Activated CD8-positive, alpha-beta memory T cell treated with anti-CD3 and anti-CD28 coated beads for 4 hours (primary cell): ENCODE data around the gene TBC1D21.

Experiments
- DNase-seq, 2 donors: peaks; one replicate each; pipeline ENCODE4 v3.0.0-alpha.2; 2020; ENCODE audit warnings: low read depth in 2 of 2

TBC1D21 gene, protein sequence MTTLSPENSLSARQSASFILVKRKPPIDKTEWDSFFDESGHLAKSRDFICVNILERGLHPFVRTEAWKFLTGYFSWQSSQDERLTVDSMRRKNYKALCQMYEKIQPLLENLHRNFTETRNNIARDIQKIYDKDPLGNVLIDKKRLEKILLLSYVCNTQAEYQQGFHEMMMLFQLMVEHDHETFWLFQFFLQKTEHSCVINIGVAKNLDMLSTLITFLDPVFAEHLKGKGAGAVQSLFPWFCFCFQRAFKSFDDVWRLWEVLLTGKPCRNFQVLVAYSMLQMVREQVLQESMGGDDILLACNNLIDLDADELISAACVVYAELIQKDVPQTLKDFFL

DNA sequence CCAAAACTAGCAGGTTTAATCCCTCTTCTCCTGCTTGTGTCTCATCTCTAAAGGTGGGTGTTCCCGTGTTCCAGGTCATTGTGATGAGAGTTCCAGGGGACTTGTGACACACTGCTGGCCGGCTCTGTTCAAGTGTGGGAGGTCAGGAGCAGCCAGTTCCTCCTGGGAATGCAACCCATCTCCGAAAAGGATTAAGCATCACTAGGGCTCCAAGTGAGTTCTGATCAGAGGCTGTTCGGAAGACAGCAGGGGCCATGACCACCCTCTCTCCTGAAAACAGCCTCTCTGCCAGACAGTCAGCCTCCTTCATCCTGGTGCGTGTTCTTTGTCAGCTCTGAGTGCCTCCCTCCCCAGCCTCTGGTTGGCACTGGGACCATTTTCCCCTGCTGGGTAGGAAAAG, at the start of gene TBC1D21:
TSS of gene TBC1D21 (plus strand) at position 109 of the 400 bp plus-strand sequence. CDS start at position 255, 146 bp downstream.
- no peak for DNase-seq

DNA sequence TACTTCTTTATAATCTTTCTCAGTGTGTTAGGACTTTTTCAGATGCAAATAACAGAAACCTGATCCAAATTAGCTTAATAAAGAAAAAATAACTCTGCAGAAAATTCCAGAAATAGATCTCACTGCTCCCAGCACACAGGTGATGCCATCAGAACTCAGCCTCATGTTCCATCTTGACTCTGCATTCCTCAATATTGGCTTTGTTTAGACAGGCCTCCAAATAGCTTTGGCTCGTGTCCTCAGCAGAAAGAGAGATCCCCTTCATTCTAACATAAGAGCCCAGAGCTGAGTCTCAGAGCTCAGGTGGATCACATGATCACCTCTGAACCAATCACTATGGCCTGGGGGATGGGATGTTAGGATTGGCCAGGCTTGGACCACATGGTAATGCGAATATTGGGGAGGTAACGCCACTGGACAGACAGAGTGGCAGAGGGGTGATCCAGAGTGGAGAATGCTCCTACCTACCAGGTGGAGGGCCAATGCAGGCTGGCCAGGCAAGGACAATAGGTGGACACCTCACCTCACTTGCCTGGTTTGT, 46.6 kb upstream of the TBC1D21 start:
- no peak for DNase-seq

DNA sequence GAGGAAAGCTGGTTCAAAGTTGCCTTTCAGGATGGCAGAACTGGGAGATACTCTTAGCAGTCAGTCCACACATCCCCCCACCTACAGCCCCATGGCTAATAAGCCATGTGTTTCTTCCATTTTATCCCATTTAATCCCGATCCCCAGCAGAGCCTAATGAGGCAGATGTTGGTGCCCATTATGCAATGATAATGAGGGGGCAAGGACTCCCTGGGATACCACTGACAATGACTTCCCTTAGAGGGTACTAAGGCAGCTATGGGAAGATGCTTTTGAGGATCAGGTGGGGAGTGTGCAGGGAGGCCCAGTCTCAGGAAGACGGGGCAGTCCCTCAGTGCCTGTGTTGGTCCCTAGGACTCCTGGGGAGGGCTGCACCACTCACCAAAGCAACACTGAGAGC, 43.8 kb upstream of the TBC1D21 start:
- DNase-seq = no peak

DNA sequence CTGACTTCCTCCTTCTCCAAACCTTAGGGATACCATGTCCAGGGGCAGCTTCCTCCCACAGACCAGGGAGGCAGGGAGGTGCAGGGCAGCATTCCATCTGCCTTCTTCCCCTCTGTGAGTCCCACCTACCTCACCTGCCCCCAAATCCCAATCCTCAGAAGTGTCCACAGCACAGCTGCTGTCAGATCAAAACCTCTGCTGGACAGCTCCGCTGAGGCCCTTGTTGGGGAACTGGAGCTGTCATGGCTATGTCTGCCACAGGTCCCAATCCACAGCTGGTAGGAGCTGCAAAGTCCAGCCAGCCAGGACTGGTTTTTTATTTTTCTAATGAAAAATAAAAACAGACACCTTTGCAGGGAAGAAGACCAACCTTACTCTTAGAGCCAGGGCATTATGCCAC, 40.7 kb upstream of the TBC1D21 start:
- no peak for DNase-seq

DNA sequence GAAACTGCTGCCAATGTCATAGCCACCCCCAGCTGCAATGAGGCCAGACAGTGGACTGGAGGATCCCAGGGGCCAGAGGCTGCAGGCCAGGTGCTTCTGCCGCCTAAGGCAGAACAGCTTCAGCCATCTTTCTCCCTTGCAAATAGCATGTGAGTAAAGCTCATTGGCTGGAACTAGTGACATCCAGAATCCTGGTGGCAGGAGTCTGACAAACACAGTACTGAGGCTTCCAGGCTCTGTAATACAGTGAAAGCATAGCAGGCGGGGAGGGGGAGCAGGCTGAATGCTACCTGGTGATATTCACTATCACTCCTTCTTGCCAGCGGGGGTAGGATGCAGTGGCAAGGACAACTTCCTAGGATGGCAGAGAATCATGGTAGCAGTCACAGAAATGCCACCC, 36.5 kb upstream of the TBC1D21 start:
- no peak for DNase-seq

DNA sequence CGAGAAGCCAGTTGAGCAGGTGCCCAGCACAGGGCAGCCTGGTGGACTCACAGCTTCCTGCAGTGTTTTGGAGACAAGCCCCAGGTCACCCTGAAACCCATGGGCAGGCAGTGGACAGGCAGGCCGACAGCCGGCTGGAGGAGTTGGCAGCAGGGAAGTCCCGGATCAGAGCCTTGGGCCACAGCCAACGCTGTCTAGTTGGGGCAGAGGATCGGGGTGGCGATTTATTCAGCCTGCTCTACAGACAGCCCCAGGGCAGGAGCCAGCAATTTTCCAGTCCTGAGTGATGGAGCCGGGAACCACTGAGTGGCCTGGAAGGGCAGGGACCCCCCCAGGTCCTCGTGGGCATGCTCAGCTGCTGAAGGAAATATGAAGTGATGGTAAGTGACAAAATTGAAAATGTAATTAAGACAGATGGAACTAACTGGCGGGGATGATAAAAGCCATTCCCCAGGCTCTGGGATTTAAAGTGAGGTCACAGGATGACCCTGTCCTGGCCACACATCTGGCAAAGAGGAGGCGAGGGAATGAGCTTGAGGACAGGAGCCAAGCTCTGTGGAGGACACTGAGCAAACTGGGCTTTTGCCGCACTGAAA, 34.4 kb upstream of the TBC1D21 start:
- no peak for DNase-seq

DNA sequence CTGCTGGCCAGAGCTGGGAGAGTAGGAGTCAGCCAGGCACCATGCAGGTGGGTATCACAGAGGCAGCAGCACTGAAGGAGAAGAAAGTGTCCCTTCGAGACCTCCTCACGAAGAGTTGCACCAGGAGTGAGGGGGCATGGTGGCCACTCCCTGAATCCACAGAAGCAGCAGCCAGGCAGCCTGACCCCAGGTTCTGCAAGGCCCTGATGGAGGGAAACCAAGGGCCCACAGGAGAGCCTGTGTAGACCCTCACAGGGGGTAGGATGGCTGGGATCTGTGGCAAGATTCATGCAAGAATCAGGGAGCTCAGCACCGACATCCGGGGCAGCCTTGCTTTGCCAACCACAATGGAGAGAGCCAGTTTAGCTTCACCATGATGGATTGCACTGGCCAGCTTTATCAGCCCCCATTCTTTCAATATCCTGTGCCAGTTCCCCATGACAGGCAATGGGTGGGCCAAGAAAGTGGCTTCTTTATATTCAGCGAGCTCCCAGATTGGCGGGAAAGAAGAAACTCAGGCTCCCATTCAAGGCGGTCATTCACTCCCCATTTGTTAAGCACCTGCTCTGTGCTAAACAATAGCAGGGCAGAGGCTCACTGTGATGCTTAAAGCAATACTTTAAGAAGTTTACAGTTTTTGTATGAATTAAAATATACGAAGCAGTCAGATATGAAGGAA, 33.5 kb upstream of the TBC1D21 start:
- no peak for DNase-seq

DNA sequence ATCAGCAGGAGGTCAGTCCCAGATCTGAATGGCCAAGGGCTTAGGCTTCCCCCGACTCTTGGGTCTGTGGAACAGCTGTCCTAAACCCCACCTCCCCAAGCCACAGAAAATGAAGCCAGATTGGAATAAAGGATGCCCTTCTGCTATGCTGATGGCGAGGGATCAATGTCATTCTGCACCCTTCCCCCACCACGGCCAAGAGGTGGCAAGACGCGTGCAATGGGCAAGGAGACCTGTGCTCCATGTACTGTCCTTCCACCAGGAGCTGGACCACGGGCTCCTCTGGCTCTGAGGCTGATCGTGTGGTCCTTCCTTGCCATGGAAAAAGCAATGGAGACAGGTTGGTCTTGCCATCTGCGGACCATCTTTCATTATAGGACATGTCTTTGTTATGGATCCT, 32.6 kb upstream of the TBC1D21 start:
- DNase-seq = no peak

DNA sequence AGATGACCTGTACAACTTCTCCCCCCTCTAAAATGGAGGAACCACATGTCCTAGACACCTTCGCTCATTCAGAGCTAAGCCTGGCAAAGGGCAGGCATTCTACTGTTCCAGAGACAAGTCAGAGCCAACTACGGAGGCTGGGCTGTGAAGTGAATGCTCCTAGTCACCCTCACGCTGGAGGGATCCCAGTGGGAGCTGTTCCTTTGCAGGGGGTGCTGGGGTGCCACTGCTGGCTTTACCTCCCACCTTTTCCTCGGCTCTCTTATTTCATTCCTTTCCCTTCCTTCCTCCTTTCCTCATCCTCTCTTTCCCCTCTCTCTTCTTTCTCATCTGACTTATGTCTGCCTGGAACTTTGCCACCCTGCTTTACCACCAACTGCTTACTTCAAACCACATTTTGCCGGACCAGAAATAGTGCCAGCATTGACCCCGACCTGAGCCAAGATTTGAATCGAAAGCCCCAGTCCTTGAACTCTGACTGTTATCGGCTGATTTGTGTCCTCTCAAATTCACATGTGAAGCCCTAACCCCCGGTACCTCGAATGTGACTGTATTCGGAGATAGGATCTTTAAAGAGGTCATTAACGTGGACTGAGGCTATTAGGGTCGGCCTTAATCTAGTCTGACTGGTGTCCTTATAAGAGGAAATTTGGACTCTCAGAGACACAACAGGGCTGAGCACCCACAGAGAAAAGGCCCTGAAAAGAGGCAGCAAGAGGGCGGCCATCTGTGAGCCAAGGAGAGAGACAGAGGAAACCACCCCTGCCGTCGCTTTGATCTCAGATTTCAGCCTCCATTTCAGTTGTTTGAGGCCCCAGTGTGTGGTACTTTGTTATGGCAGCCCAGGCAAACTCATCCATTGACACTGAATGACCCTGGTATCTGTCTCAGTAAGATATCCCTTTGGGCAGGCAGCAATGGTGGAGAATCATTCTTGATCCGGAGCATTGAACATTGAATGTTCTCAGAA, 31.3 kb upstream of the TBC1D21 start:
- no peak for DNase-seq

DNA sequence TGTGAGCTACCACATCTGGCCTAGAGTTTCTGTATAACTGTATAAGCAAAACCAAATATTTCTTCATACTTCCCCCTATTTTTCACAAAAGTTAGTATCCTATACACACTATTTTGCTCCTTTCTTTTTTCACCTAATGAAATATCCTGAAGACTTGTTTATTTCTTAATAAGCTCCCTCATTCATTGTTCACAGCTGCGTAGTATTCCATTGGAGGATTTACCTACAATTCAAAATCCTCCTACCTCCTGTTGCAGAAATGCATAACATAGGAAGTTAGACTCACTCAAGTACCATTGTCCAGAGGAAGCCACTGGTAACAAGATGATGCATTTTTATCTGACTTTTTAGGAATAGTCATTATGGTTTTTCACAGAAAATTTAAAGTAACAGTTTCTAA, 29.6 kb upstream of the TBC1D21 start:
- no peak for DNase-seq

DNA sequence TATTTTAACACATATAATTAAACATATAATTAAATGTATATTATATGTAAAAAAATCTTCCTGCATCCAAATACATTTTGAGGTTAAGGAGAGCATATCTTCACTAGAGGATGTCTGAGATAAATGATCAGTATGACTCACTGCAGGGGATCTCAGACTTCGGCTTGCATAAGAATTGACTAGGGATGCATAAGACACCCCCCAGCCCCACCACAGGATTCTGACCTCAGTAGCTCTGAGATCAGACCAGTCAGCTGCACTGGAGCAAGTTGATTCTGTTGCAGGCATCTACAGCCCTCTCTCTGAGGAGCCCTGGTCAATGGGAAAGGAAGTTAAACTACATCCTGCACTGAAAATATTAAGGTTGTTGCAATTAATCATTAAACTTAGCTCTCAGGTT, 29.0 kb upstream of the TBC1D21 start:
- no peak for DNase-seq

DNA sequence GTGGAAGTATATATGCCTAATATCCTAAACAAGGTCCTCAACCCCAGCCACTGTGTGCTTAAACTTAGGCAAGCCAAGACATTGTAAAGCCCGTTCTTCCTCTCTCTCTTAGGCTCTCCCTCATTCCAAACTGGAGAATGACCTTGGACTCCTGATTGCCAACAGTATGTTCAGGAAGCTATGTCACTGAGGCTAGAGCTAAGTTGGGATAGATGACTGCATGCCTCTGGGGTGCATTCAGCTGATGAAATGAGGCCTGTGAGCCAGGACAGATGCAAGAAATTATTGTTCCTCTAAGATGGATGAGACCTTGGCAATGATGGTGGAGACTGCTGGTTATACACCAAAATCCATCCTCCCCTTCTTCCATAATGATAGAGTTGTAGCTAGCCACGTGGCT, 27.9 kb upstream of the TBC1D21 start:
- no peak for DNase-seq

DNA sequence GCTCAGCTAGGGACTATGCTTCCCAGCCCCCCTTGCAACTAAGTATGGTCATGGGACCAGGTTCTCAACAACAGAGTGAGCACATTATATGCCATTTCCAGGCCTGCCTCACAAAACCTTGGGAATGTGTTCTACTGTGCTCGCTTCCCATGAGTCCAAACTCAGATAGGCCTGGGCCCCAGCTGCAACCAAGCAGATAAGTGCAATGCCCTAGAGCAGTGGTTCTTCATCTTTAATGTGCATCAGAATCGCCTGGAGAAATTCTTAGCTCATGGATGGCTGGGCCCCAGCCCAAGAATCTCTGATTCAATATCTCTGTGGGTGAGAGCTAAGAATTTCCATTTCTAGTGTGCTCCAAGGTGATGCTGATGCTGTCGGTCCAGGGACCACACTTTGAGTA, 27.5 kb upstream of the TBC1D21 start:
- DNase-seq = no peak

DNA sequence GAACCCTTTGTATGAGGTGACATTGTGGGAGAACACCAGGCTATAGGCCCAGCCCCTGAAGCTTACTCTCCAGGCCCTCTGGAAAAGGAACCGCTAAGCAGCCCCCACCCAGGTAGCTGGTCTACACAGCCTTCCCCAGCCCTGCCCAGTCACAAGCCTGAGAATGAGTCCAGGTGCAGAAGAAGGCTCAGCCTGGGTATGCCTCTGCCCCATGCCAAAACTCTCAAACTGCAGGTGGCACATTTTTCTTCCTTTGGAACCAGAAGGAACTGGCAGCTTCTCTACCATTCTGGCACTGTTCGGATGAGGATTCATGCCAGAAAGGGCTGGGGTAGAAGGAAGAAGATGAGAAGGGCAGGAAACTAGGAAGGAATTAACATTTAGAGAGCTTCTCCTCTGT, 23.7 kb upstream of the TBC1D21 start:
- DNase-seq = no peak

DNA sequence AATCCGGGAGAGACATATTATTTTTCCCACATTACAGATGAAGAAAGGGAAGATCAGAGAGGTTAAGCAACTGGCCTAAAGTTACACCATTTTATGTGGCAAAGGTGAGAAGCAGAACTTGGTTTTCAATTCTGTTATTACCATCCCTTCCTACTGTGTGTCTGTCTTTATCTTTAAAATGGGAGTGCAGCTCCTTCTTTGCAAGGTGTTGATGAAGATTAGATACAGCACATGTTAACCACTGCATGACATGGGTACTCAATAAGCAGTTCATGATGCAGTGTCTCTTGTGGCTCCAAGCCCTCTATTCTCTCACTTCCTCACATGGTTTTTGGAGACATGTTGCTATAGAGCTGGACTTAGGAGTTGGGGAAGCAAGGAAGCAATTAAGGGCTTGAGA, 23.1 kb upstream of the TBC1D21 start:
- DNase-seq = no peak

DNA sequence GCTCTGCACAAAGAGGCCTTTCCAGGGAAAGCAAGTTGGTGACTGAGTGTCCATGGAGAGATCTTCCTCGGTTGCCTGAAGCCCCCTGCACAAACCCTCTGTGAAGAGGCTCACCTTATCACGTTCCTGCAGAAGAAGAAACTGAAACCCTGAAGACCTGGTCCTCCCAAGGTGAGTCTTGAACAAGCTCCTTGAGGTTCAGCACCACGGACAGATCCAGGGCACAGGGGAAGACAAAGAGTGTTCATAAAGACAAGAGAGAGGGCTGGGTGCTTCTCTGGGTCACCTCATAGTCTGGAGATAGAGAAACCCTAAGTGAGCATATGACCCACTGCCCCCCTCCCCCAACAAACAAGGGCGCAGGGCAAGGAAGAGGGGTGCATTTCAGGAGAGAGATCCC, 21.7 kb upstream of the TBC1D21 start:
- no peak for DNase-seq

DNA sequence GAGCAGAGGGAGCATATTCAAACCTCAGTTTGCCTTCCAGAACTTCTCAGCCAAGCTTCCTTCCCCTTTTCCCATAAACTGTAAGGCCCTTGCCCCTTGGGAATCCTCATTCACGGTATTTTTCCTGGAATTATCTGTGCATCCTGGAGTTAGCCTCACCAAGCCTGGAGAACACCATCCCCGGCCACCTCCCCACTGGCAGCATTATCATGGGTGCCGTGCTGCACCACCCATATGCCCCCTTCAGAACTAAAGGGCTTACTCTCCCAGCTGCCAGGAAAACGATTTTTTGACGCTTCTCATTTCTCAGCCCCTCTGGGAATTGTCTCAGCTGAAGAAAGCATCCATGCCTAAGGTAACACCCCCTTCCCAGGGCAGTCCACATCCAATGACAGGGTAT, 20.9 kb upstream of the TBC1D21 start:
- DNase-seq = no peak

DNA sequence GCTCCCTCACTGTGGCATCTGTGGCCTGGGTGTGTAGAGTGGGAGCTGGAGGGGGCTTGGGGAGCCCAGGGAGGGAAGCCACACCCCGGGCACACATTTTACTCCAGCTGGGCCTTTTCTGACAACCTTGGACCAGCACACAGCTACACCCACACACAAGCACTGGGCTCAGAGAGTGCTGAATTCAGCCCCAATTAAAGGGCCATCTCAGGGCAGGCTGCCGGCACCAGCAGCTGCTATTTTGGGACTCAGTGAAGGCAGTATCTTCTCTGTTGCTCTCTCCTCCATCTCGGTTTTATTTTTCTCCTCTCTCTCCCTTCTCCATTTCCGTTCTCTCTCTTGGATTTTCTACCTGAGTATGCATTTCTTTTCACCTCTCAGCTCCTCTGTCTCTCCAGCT, 19.1 kb upstream of the TBC1D21 start:
- DNase-seq = no peak

DNA sequence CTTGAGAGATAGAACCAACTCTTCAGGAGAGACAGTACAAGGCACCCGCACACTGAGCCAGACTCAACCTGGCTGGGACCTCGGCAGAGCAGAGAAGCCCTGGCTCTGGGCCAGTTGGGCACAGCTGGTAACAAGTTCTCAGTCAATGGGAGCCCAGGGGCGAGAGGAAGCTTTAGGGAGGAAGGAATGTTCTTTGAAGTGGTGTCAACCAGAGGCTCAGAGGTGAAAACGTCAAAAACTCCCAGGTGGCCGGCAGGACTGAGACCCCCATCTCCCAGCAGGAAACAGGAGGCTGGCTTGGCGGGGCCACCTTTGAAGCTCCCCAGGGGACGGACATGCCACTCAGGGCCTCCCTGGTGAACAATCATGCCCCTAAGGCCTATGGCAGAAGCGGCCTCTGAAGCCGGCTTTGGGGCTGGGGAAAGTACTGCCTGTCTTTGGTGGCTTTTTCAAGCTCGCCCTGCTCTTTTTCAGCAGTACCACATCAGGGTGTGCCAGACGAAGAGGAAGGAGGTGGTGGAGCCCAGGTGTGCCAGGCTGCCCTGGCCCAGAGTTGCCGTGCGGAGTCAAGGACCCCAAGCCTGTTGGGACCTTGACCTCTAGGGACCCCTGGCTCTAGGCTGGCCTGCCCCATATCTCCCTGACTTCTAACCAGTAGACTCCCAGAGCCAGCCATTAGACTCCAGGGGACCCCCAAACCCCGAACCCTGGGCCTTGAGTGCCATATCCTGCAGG, 16.7 kb upstream of the TBC1D21 start:
- no peak for DNase-seq

DNA sequence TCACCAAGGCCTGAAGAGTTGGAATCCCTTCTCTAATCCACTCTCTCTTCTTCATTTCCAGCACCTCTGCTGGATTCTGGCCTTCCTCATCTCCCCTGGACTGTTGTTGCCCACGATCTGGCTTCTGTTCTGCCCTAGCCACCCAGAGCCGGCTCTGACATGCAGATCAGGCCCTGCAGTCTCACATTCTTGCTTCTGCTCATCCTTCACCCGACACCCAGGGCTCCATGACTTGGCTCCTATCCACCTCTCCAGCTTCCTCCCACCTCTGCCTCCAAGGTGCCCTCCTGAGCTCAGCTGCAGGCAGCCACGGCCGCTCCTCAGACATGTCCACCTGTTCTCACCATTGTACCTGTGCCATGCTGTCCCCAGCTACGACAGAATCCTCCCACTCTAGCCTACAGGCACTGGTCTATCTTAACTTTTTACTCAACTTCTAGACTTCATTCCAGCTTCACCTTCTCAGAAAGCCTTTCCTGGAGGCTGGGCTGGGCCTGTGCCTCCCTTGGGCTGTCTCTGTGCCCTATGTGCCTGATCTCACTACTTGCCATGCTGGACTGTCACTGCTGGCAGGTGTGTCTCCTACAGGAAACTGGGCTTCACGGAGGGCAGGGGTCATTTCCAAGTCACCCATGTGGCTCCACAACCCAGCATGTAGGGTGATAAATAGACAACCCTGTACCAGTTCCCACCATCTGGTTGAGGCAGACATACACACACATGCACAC, 16.0 kb upstream of the TBC1D21 start:
- DNase-seq = no peak
